GM18508 (cell line): Measurements from ENCODE around the gene WASHC4.
"Not testable (repeated sequence)": the region's sequence is repeated elsewhere in the genome, so short reads cannot be mapped to it uniquely, and the experiment has no call there.

Source experiments
- ATAC-seq: cut with Tn5 transposase; IDR thresholded peaks from one replicate; pipeline ENCODE4 v1.9.1; 2021; ENCODE audit warnings: moderate number of reproducible peaks; ENCODE audit not compliant: insufficient read depth, unreplicated experiment

WASHC4 gene

DNA sequence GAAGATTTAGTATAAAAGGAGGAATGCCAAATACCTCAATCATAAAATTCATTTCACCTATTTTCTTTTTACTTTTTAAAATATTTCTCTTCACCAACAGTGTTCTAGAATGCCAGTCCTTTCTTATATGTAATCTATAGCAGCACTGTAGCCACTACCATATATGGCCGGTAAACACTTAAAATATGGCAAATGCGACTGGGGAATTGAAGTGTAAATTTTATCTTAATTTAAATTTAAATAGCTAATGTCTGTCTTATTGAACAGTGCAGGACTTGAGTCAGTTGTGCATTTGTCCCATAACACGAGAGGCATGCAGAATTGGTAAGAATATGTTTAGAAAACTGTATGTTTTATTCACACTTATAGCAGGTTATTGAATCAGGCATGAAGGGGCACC lies 50.1 kb downstream of the WASHC4 start:
- ATAC-seq, result no peak

- ATAC-seq, result no peak
Measured at GRCh38 chr12:105158876-105159275, 51.3 kb downstream of the WASHC4 start.

GRCh38 chr12:105162174-105162573 lies 54.6 kb downstream of the WASHC4 start:
- ATAC-seq, result no peak

GRCh38 chr12:105164068-105164467 lies 56.5 kb downstream of the WASHC4 start:
- ATAC-seq, result no peak

GRCh38 chr12:105166736-105167135 lies 59.2 kb downstream of the WASHC4 start:
- ATAC-seq, result no peak

- ATAC-seq, result no peak
Measured at GRCh38 chr12:105167346-105167745, 59.8 kb downstream of the WASHC4 start.

GRCh38 chr12:105168006-105168405 lies 60.5 kb downstream of the WASHC4 start:
- ATAC-seq, result no peak

DNA sequence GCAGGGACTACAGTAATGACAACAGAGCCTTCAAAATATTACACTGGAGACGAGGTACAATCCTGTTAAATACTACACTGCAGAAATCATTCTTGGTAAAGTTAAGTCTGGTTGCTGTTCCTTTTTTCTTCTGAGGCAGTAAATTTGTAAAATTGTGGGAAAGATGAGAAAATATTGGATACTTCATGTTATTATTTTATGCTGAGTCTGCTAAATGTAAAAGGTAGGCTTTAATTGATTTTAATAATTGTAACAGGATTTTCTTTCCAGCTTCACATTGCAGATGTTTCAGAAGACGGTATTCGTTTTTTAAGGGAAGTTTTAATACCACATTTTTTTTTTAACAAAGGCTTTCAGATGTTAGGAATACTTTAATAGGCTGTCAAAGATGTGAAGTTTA lies 62.6 kb downstream of the WASHC4 start:
- ATAC-seq, result no peak

- no peak for ATAC-seq
Measured at GRCh38 chr12:105171691-105172436, 64.3 kb downstream of the WASHC4 start.

DNA sequence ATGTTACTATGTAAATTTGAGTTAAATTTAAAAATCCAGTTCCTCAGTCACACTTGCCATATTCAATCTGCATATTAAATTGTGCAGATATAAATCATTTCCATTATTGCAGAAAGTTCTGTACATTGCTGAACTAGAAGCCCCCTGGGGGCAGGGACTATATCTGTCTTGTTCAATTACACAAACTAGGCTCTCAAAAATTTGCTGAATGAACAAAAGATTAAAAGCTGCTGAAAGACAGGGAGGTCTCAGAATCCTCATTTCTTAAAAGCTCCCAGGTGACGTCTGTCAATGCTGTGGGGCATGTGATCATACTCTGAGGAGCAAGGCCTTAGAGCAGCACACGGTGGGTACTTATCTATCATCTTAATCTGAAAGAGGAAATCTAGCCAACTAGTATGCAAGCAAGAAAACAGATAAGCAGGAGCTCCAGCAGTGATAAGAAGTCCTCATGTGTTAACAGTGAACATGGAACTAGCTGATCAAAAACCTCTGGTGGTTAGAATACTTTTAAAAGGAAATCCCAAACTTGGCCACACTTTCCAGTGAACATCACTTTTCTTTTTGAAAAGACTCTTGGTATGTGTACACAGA lies 68.0 kb downstream of the WASHC4 start:
- no peak for ATAC-seq

- ATAC-seq, result no peak
Measured at GRCh38 chr12:105177208-105177607, 69.7 kb downstream of the WASHC4 start.

- ATAC-seq, result not testable (repeated sequence)
Measured at GRCh38 chr12:105179114-105179513, 71.6 kb downstream of the WASHC4 start.

DNA sequence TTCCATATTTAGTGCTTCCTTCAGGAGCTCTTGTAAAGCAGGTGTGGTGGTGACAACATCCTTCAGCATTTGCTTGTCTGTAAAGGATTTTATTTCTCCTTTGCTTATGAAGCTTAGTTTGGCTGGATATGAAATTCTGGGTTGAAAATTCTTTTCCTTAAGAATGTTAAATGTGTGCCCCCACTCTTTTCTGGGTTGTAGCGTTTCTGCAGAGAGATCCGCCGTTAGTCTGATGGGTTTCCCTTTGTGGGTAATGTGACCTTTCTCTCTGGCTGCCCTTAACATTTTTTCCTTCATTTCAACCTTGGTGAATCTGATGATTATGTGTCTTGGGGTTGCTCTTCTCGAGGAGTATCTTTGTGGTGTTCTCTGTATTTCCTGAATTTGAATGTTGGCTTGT lies 75.9 kb downstream of the WASHC4 start:
- not testable (repeated sequence) for ATAC-seq

GRCh38 chr12:105183976-105184375 lies 76.4 kb downstream of the WASHC4 start:
- not testable (repeated sequence) for ATAC-seq

GRCh38 chr12:105189293-105189692 lies 81.8 kb downstream of the WASHC4 start:
- ATAC-seq, result no peak

DNA sequence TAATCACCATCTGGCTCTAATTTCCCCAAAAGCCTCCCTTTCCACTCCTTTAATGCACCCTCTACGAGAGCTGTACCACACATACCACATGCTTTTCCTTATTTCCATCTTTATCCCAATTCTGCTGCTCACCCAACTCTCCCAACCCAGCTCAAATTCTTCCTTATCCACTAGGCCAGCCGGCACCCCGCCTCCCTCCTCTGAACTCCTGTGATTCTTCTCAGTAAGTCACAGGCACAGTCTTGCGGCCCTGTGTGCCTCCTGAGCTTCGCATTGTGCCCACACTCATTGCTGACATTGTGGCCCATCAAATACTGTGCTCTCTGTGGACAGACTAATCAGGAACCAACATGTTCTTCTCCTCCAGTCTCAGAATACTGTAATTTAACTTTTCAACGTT lies 83.0 kb downstream of the WASHC4 start:
- ATAC-seq, result no peak

- no peak for ATAC-seq
Measured at GRCh38 chr12:105192624-105193225, 85.2 kb downstream of the WASHC4 start.

- ATAC-seq, result no peak
Measured at GRCh38 chr12:105194947-105195346, 87.4 kb downstream of the WASHC4 start.

- ATAC-seq, result no peak
Measured at GRCh38 chr12:105196090-105196489, 88.6 kb downstream of the WASHC4 start.

DNA sequence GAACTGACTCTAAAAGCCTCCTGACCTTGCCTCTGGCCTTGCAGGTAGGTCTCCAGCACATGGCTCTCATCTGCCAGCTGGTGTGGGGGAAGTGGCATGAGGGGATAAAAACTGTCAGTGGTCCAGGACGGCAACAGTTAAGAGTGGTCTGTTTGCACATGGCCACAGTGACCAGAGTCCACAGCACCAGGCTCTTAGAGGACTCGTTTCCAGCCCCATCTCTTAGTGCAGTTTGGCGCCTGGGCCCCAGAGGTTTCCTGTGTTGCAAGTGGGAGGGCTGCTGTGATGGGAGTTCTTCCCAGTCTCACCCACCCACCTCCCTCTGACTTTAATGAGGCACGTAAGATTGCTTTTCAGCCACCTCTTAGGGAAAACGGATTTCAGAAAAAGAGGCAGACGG lies 91.4 kb downstream of the WASHC4 start:
- ATAC-seq, result no peak

GRCh38 chr12:105200385-105200784 lies 92.9 kb downstream of the WASHC4 start:
- ATAC-seq, result no peak

GRCh38 chr12:105201299-105201698 lies 93.8 kb downstream of the WASHC4 start:
- ATAC-seq, result no peak
